Amniotic epithelial cell (primary cell): ENCODE results near the gene FCMR.
"Not testable (repeated sequence)": the region's sequence is repeated elsewhere in the genome, so short reads cannot be mapped to it uniquely, and the experiment has no call there.

Experiments used
- DNase-seq: peaks from one replicate; pipeline ENCODE4 v3.0.0-alpha.2; 2010; ENCODE audit warnings: low read depth

Gene FCMR

GRCh38 chr1:206949641-206950040 is 27.9 kb upstream of the FCMR start:
- no peak for DNase-seq

- no peak for DNase-seq
Measured at GRCh38 chr1:206949208-206949607, 27.5 kb upstream of the FCMR start.

- DNase-seq: no peak
Measured at GRCh38 chr1:206947255-206947654, 25.5 kb upstream of the FCMR start.

GRCh38 chr1:206946261-206946660 is 24.5 kb upstream of the FCMR start, which contains the start of gene PIGR:
Gene PIGR, minus strand, starts transcription at chr1:206946466. Its CDS starts 5,935 bp downstream, at chr1:206940531.
- DNase-seq: no peak

- DNase-seq: no peak
Measured at GRCh38 chr1:206945779-206946178, 24.0 kb upstream of the FCMR start.

GRCh38 chr1:206944703-206945102 is 23.0 kb upstream of the FCMR start:
- no peak for DNase-seq

GRCh38 chr1:206941766-206942418 is 20.2 kb upstream of the FCMR start:
- DNase-seq: peak; percentile 2

GRCh38 chr1:206940588-206940936 is 18.8 kb upstream of the FCMR start:
- DNase-seq: no peak

GRCh38 chr1:206939841-206940587 is 18.3 kb upstream of the FCMR start:
- no peak for DNase-seq

GRCh38 chr1:206939131-206939530 is 17.4 kb upstream of the FCMR start:
- DNase-seq: no peak

- DNase-seq: no peak
Measured at GRCh38 chr1:206937425-206937824, 15.7 kb upstream of the FCMR start.

GRCh38 chr1:206935491-206936067 is 13.8 kb upstream of the FCMR start:
- peak; percentile 38 for DNase-seq

- peak; percentile 20 for DNase-seq
Measured at GRCh38 chr1:206933333-206933945, 11.7 kb upstream of the FCMR start.

GRCh38 chr1:206932177-206932576 is 10.4 kb upstream of the FCMR start:
- DNase-seq: no peak

GRCh38 chr1:206931709-206932108 is 10.0 kb upstream of the FCMR start:
- no peak for DNase-seq

- no peak for DNase-seq
Measured at GRCh38 chr1:206930210-206930798, 8.6 kb upstream of the FCMR start.

- DNase-seq: no peak
Measured at GRCh38 chr1:206929524-206929923, 7.8 kb upstream of the FCMR start.

GRCh38 chr1:206926286-206926685 is 4.5 kb upstream of the FCMR start:
- no peak for DNase-seq

- peak; percentile 14 for DNase-seq
Measured at GRCh38 chr1:206925106-206925736, 3.5 kb upstream of the FCMR start.

GRCh38 chr1:206924592-206925105 is 2.9 kb upstream of the FCMR start:
- DNase-seq: no peak

- not testable (repeated sequence) for DNase-seq
Measured at GRCh38 chr1:206923961-206924557, 2.3 kb upstream of the FCMR start.
